H1 (cell line): ENCODE measurements around the gene MEF2D. TPM values are rescaled to one million over a fixed set of nuclear protein-coding genes. Genes with fewer than 3 reads are reported as not detected.

Experiments
- ASH2L ChIP-seq: fragments of 200-600, 300-600 bp; sonication (generic); IDR thresholded peaks from one replicate; pipeline ENCODE4 v1.7.1; 2017; ENCODE audit warnings: low read length
- HDAC6 ChIP-seq: IDR thresholded peaks from one replicate; pipeline ENCODE4 v1.7.1; 2012; ENCODE audit warnings: low read depth, mild to moderate bottlenecking, inconsistent platforms, low read length, moderate library complexity
- JUND ChIP-seq: IDR thresholded peaks from 2 replicates; pipeline ENCODE4 v1.6.1; 2011; ENCODE audit warnings: mild to moderate bottlenecking, improper control_type of control experiment, low read length
- KDM4A ChIP-seq: IDR thresholded peaks from one replicate; pipeline ENCODE4 v1.7.1; 2012; ENCODE audit warnings: low read depth, mild to moderate bottlenecking, moderate library complexity, low read length, inconsistent platforms; ENCODE audit not compliant: severe bottlenecking
- PHF8 ChIP-seq: fragments of 200-600 bp; sonication (generic); conservative IDR thresholded peaks from 2 replicates; pipeline ENCODE4 v1.7.1; 2012; ENCODE audit warnings: low read depth, mild to moderate bottlenecking, inconsistent platforms, low read length, moderate library complexity
- POLR2A ChIP-seq, 2 experiments: IDR thresholded peaks; 1 replicate in 1 of 2; 2 replicates in 1 of 2; pipeline ENCODE4 v1.6.1; 2011; ENCODE audit warnings: low read depth in 2 of 2, low read length in 2 of 2, mild to moderate bottlenecking in 2 of 2; ENCODE audit errors: control extremely low read depth in 1 of 2
- SRF ChIP-seq: IDR thresholded peaks from 2 replicates; pipeline ENCODE4 v1.6.1; 2011; ENCODE audit warnings: mild to moderate bottlenecking, low read depth, low read length, moderate library complexity
- TAF1 ChIP-seq: IDR thresholded peaks from 2 replicates; pipeline ENCODE4 v1.6.1; 2011; ENCODE audit warnings: mild to moderate bottlenecking, low read depth, low read length
- TAF7 ChIP-seq: optimal IDR thresholded peaks from 2 replicates; pipeline ENCODE3; 2011; ENCODE audit warnings: low read depth, mild to moderate bottlenecking, inconsistent platforms, low read length, moderate library complexity, borderline replicate concordance
- polyA plus RNA-seq, 7 experiments: library from polyadenylated mRNA; depleted of rRNA in 3 of 7; stranded (reverse) in 5 of 7; unstranded in 2 of 7; fragments of >200 nt in 5 of 7; fragments of 200-250 nt in 2 of 7; gene quantifications; 1 replicate in 5 of 7; 2 replicates in 1 of 7; 4 replicates in 1 of 7; pipeline versions ENCODE4 v1.2.1 to v1.2.3, GENCODE V29; 2011 to 2013; ENCODE audit warnings: missing spikeins in 2 of 7, mixed read lengths in 2 of 7
- total RNA-seq: library from RNA; stranded (reverse); fragmentation: NEBNext Ultra II Directional; extraction: Animal tissue kit (Norgen Biotek cat#: 25700); gene quantifications from 2 replicates; pipeline ENCODE4 v1.2.1, GENCODE V29; 2021
- TF ChIP-seq, protein P1 (sequence below): fragments of 300-600 bp; sonication (generic); IDR thresholded peaks from 2 replicates; pipeline ENCODE4 v1.7.1; 2012; ENCODE audit warnings: low read length, moderate library complexity, mild to moderate bottlenecking, inconsistent platforms; ENCODE audit not compliant: insufficient replicate concordance

Gene MEF2D
- total and polyA plus RNA-seq, 2 of the 8 experiments (the other 6 are each of a cell fraction or from before 2014, with no cell fraction given), result 17.3 to 20.3 TPM

DNA sequence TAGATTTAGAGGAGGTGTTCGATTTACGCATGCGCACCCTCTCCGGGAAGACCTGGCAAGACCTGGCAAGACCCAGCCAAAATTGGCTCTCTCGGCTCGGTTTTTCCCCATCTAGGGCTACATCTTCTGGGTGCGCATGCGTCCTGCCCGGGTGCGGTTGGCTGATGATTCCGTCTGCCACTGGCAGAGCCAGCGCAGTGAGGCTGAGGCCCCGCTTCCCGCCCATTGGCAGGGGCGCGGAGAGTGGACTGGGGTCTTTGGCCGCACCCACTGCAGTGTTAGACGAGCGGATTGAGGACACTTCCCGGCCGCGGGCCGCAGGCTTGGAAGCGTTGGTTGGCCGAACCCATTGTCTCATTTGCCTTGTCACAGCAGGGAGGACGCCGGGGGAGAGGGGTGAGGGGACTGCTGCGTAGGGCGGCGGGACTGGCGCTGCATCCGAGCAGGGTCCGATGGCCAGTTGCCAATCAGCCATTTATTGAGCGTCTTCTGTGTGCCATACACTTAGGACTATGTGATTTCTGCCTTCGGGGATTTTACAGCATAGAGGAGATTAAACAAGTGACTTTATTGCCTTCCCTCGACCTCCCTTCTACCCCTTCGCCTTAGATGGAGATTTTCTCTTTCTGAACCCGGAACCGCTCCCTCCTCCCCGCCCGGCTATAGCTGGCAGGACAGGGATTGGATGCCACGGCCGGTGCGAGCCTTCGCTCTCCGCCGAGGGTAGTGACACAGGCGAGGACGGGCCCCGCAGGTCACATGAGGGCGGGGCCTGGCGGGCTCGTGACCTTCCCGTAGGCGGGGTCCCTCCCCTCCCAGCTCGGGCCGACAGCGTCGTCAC lies 43.7 kb downstream of the MEF2D start (continued):
- TF ChIP-seq SRF, result peak; percentile 51
- peak; percentile 80 for TF ChIP-seq KDM4A
- TF ChIP-seq TAF1, result peak; percentile 73
- peak; percentile 47 to 87 for TF ChIP-seq POLR2A (IDR thresholded peaks at IDR 0.05; ENCODE audit: control extremely low read depth in 1 of 2, low read depth in 2 of 2, low read length in 2 of 2)
- peak; percentile 65 for TF ChIP-seq ASH2L
- TF ChIP-seq HDAC6, result no peak
- peak; percentile 66 for TF ChIP-seq PHF8
- peak; percentile 55 for TF ChIP-seq TAF7
- TF ChIP-seq, protein P1, sequence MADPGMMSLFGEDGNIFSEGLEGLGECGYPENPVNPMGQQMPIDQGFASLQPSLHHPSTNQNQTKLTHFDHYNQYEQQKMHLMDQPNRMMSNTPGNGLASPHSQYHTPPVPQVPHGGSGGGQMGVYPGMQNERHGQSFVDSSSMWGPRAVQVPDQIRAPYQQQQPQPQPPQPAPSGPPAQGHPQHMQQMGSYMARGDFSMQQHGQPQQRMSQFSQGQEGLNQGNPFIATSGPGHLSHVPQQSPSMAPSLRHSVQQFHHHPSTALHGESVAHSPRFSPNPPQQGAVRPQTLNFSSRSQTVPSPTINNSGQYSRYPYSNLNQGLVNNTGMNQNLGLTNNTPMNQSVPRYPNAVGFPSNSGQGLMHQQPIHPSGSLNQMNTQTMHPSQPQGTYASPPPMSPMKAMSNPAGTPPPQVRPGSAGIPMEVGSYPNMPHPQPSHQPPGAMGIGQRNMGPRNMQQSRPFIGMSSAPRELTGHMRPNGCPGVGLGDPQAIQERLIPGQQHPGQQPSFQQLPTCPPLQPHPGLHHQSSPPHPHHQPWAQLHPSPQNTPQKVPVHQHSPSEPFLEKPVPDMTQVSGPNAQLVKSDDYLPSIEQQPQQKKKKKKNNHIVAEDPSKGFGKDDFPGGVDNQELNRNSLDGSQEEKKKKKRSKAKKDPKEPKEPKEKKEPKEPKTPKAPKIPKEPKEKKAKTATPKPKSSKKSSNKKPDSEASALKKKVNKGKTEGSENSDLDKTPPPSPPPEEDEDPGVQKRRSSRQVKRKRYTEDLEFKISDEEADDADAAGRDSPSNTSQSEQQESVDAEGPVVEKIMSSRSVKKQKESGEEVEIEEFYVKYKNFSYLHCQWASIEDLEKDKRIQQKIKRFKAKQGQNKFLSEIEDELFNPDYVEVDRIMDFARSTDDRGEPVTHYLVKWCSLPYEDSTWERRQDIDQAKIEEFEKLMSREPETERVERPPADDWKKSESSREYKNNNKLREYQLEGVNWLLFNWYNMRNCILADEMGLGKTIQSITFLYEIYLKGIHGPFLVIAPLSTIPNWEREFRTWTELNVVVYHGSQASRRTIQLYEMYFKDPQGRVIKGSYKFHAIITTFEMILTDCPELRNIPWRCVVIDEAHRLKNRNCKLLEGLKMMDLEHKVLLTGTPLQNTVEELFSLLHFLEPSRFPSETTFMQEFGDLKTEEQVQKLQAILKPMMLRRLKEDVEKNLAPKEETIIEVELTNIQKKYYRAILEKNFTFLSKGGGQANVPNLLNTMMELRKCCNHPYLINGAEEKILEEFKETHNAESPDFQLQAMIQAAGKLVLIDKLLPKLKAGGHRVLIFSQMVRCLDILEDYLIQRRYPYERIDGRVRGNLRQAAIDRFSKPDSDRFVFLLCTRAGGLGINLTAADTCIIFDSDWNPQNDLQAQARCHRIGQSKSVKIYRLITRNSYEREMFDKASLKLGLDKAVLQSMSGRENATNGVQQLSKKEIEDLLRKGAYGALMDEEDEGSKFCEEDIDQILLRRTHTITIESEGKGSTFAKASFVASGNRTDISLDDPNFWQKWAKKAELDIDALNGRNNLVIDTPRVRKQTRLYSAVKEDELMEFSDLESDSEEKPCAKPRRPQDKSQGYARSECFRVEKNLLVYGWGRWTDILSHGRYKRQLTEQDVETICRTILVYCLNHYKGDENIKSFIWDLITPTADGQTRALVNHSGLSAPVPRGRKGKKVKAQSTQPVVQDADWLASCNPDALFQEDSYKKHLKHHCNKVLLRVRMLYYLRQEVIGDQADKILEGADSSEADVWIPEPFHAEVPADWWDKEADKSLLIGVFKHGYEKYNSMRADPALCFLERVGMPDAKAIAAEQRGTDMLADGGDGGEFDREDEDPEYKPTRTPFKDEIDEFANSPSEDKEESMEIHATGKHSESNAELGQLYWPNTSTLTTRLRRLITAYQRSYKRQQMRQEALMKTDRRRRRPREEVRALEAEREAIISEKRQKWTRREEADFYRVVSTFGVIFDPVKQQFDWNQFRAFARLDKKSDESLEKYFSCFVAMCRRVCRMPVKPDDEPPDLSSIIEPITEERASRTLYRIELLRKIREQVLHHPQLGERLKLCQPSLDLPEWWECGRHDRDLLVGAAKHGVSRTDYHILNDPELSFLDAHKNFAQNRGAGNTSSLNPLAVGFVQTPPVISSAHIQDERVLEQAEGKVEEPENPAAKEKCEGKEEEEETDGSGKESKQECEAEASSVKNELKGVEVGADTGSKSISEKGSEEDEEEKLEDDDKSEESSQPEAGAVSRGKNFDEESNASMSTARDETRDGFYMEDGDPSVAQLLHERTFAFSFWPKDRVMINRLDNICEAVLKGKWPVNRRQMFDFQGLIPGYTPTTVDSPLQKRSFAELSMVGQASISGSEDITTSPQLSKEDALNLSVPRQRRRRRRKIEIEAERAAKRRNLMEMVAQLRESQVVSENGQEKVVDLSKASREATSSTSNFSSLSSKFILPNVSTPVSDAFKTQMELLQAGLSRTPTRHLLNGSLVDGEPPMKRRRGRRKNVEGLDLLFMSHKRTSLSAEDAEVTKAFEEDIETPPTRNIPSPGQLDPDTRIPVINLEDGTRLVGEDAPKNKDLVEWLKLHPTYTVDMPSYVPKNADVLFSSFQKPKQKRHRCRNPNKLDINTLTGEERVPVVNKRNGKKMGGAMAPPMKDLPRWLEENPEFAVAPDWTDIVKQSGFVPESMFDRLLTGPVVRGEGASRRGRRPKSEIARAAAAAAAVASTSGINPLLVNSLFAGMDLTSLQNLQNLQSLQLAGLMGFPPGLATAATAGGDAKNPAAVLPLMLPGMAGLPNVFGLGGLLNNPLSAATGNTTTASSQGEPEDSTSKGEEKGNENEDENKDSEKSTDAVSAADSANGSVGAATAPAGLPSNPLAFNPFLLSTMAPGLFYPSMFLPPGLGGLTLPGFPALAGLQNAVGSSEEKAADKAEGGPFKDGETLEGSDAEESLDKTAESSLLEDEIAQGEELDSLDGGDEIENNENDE, result no peak
- TF ChIP-seq JUND, result 0 out of 2 replicates have a peak, but pooled peaks have one; percentile 3
